CD8-positive, alpha-beta memory T cell (primary cell): ENCODE results near the gene ADISSP. TPM values are rescaled to one million over a fixed set of nuclear protein-coding genes. Genes with fewer than 3 reads are reported as not detected.

ENCODE experiments used
- CTCF ChIA-PET: fragments of 350-600 bp; sonication (Branson Sonifier 250); formaldehyde crosslinking; loops from one replicate; lab custom pipeline; 2021; ENCODE audit warnings: antibody characterized with exemption; lab: Charles Lee
- POLR2A ChIA-PET: fragments of 350-600 bp; sonication (Branson Sonifier 250); formaldehyde crosslinking; loops from one replicate; lab custom pipeline; 2021; ENCODE audit warnings: antibody characterized with exemption; lab: Charles Lee
- DNase-seq, 5 donors: peaks; one replicate each; pipeline versions ENCODE4 v3.0.0 to v3.0.0-alpha.2; 2020 to 2022; ENCODE audit warnings: mixed read lengths in 1 of 5
- H3K27ac ChIP-seq: one replicate; pipeline ENCODE4 v1.7.0; 2013; ENCODE audit warnings: low read depth, mild to moderate bottlenecking, low read length, moderate library complexity
- H3K27me3 ChIP-seq: 2 replicates; pipeline ENCODE4 v1.7.0; 2013; ENCODE audit warnings: low read length, mild to moderate bottlenecking; ENCODE audit not compliant: insufficient read depth, poor library complexity, severe bottlenecking
- H3K36me3 ChIP-seq: 2 replicates; pipeline ENCODE4 v1.7.0; 2013; ENCODE audit warnings: mild to moderate bottlenecking, low read length, moderate library complexity; ENCODE audit not compliant: insufficient read depth
- H3K4me1 ChIP-seq: 2 replicates; pipeline ENCODE4 v1.7.0; 2013; ENCODE audit warnings: mild to moderate bottlenecking, low read length, moderate library complexity; ENCODE audit not compliant: insufficient read depth
- H3K4me3 ChIP-seq: 2 replicates; pipeline ENCODE4 v1.7.0; 2013; ENCODE audit warnings: mild to moderate bottlenecking, low read length
- H3K9me3 ChIP-seq: 2 replicates; pipeline ENCODE4 v1.7.0; 2013; ENCODE audit warnings: mild to moderate bottlenecking, low read length
- H3K27ac Mint-ChIP-seq, 8 donors: one replicate each; pipeline ENCODE4 v1.8.0; 2020 to 2021; ENCODE audit warnings: mixed read lengths in 8 of 8, mild to moderate bottlenecking in 6 of 8, inconsistent platforms in 3 of 8, moderate library complexity in 3 of 8
- H3K27me3 Mint-ChIP-seq, 2 donors: one replicate each; pipeline ENCODE4 v1.8.0; 2020 to 2021; ENCODE audit warnings: mixed read lengths in 2 of 2, mild to moderate bottlenecking in 1 of 2, moderate library complexity in 1 of 2
- H3K36me3 Mint-ChIP-seq, 3 donors: one replicate each; pipeline ENCODE4 v1.8.0; 2020 to 2021; ENCODE audit warnings: mixed read lengths in 3 of 3, inconsistent platforms in 1 of 3, mild to moderate bottlenecking in 1 of 3
- H3K4me1 Mint-ChIP-seq, 3 donors: one replicate each; pipeline ENCODE4 v1.8.0; 2020 to 2021; ENCODE audit warnings: mixed read lengths in 3 of 3, inconsistent platforms in 1 of 3, mild to moderate bottlenecking in 1 of 3
- H3K4me3 Mint-ChIP-seq, 7 donors: one replicate each; pipeline ENCODE4 v1.8.0; 2020 to 2021; ENCODE audit warnings: mixed read lengths in 7 of 7, mild to moderate bottlenecking in 6 of 7, moderate library complexity in 4 of 7, inconsistent platforms in 2 of 7
- H3K9me3 Mint-ChIP-seq, 5 donors: one replicate each; pipeline ENCODE4 v1.8.0; 2020 to 2022; ENCODE audit warnings: mixed read lengths in 5 of 5, mild to moderate bottlenecking in 3 of 5, moderate library complexity in 2 of 5, inconsistent platforms in 1 of 5
- polyA plus RNA-seq: library from polyadenylated mRNA; unstranded; fragments of 300-500 nt; fragmentation: Illumina TruSeq; gene quantifications from one replicate; pipeline ENCODE4 v1.2.3, GENCODE V29; 2021
- total RNA-seq, 2 experiments: library from RNA; stranded (reverse); gene quantifications; one replicate each; pipeline ENCODE4 v1.2.3, GENCODE V29; 2021

ADISSP gene
- total and polyA plus RNA-seq, 3 experiments from 2014 or later: 27.0 to 74.9 (median 72.7) TPM

GRCh38 chr20:3759316-3759823, 8.2 kb downstream of the ADISSP start:
- Mint-ChIP-seq H3K36me3 (peaks cover 0 to 28% (median 11%) of the 10 kb centered on the region in 3 donors), H3K4me3 (no peak overlapping the region), H3K27me3 (no peaks in the 10 kb centered on the region), H3K9me3 (no peaks in the 10 kb centered on the region), H3K27ac (peak overlapping the region in 2 of 8 donors; percentile 21 to 57), H3K4me1 (no peaks in the 10 kb centered on the region)
- Histone ChIP-seq H3K4me3 (no peak overlapping the region), H3K4me1 (no peaks in the 10 kb centered on the region), H3K36me3 (no peaks in the 10 kb centered on the region), H3K27me3 (no peaks in the 10 kb centered on the region), H3K9me3 (no peaks in the 10 kb centered on the region), H3K27ac (no peak overlapping the region)
- DNase-seq: no peak
- POLR2A ChIA-PET: no interaction called here
- CTCF ChIA-PET: interaction anchor here (0.8 to 1.3 kb wide), 2 partner anchors 48 to 83 kb away, joined by 3 read pairs; no protein-coding TSS in a partner anchor

- no peak overlapping the region for H3K4me3 ChIP-seq
- H3K4me1 Mint-ChIP-seq: no peaks in the 10 kb centered on the region
- H3K4me3 Mint-ChIP-seq: no peak overlapping the region
- peaks cover 0 to 28% (median 11%) of the 10 kb centered on the region in 3 donors for H3K36me3 Mint-ChIP-seq
- POLR2A ChIA-PET: no interaction called here
- peak overlapping the region in 1 of 8 donors; percentile 67 for H3K27ac Mint-ChIP-seq
- H3K27me3 ChIP-seq: no peaks in the 10 kb centered on the region
- DNase-seq: no peak
- no peaks in the 10 kb centered on the region for H3K4me1 ChIP-seq
- no peak overlapping the region for H3K27ac ChIP-seq
- no peaks in the 10 kb centered on the region for H3K9me3 Mint-ChIP-seq
- CTCF ChIA-PET: interaction anchor here (1.3 to 3.7 kb wide), 2 partner anchors 9 to 82 kb away, joined by 3 to 16 read pairs; partner anchors contain the start of gene ADISSP
- no peaks in the 10 kb centered on the region for H3K36me3 ChIP-seq
- no peaks in the 10 kb centered on the region for H3K9me3 ChIP-seq
- H3K27me3 Mint-ChIP-seq: no peaks in the 10 kb centered on the region
These were observed 9.0 kb downstream of the ADISSP start for GRCh38 chr20:3758566-3758965.

- peaks cover 6 to 10% (median 8%) of the 10 kb centered on the region in 3 donors for H3K4me1 Mint-ChIP-seq
- no peak for DNase-seq
- no peaks in the 10 kb centered on the region for H3K9me3 Mint-ChIP-seq
- Histone ChIP-seq H3K36me3 (no peaks in the 10 kb centered on the region), H3K27ac (no peak overlapping the region), H3K4me3 (no peak overlapping the region), H3K27me3 (no peaks in the 10 kb centered on the region), H3K9me3 (no peaks in the 10 kb centered on the region), H3K4me1 (no peaks in the 10 kb centered on the region)
- H3K27ac Mint-ChIP-seq: no peak overlapping the region
- ChIA-PET POLR2A (no interaction called here), CTCF (interaction anchor here (0.8 to 3.7 kb wide), 5 partner anchors 8 to 98 kb away, joined by 3 to 16 read pairs (median 3); partner anchors contain the start of genes ADISSP and AP5S1)
- peaks cover 0 to 30% (median 11%) of the 10 kb centered on the region in 3 donors for H3K36me3 Mint-ChIP-seq
- H3K4me3 Mint-ChIP-seq: no peak overlapping the region
- H3K27me3 Mint-ChIP-seq: no peaks in the 10 kb centered on the region
These were observed 10.3 kb downstream of the ADISSP start for GRCh38 chr20:3757268-3757667.

- no peaks in the 10 kb centered on the region for H3K36me3 ChIP-seq
- no peaks in the 10 kb centered on the region for H3K27me3 ChIP-seq
- H3K27me3 Mint-ChIP-seq: no peaks in the 10 kb centered on the region
- H3K4me1 Mint-ChIP-seq: peaks cover 6 to 15% (median 11%) of the 10 kb centered on the region in 3 donors
- no peaks in the 10 kb centered on the region for H3K9me3 Mint-ChIP-seq
- ChIA-PET POLR2A (no interaction called here), CTCF (interaction anchor here (1.1 to 3.7 kb wide), 3 partner anchors 12 to 95 kb away, joined by 3 to 16 read pairs (median 6); partner anchors contain the start of gene ADISSP)
- DNase-seq: no peak
- H3K27ac ChIP-seq: no peak overlapping the region
- no peak overlapping the region for H3K4me3 ChIP-seq
- peak overlapping the region in 1 of 8 donors; percentile 68 for H3K27ac Mint-ChIP-seq
- H3K9me3 ChIP-seq: no peaks in the 10 kb centered on the region
- no peak overlapping the region for H3K4me3 Mint-ChIP-seq
- H3K4me1 ChIP-seq: no peaks in the 10 kb centered on the region
- peaks cover 0 to 27% (median 6%) of the 10 kb centered on the region in 3 donors for H3K36me3 Mint-ChIP-seq
These were observed 11.6 kb downstream of the ADISSP start for GRCh38 chr20:3755814-3756480.

- H3K36me3 ChIP-seq: no peaks in the 10 kb centered on the region
- no peak overlapping the region for H3K4me3 Mint-ChIP-seq
- H3K9me3 Mint-ChIP-seq: no peaks in the 10 kb centered on the region
- no peaks in the 10 kb centered on the region for H3K9me3 ChIP-seq
- H3K27me3 ChIP-seq: no peaks in the 10 kb centered on the region
- H3K27me3 Mint-ChIP-seq: no peaks in the 10 kb centered on the region
- peak overlapping the region in 2 of 8 donors; percentile 26 to 68 for H3K27ac Mint-ChIP-seq
- no peak for DNase-seq
- H3K36me3 Mint-ChIP-seq: peaks cover 0 to 27% (median 6%) of the 10 kb centered on the region in 3 donors
- H3K4me1 ChIP-seq: no peaks in the 10 kb centered on the region
- no peak overlapping the region for H3K27ac ChIP-seq
- H3K4me3 ChIP-seq: no peak overlapping the region
- CTCF ChIA-PET: interaction anchor here (1.1 to 3.7 kb wide), 4 partner anchors 13 to 100 kb away, joined by 3 to 16 read pairs (median 6); partner anchors contain the start of gene ADISSP
- POLR2A ChIA-PET: interaction anchor here (1.2 kb wide), 1 partner anchor 13 kb away, joined by 6 read pairs; the partner anchor contains the start of gene ADISSP
- H3K4me1 Mint-ChIP-seq: peaks cover 6 to 18% (median 11%) of the 10 kb centered on the region in 3 donors
These were observed 12.3 kb downstream of the ADISSP start for GRCh38 chr20:3755269-3755668.

GRCh38 chr20:3754276-3754630, 13.3 kb downstream of the ADISSP start:
- CTCF ChIA-PET: interaction anchor here (0.7 to 2.2 kb wide), 4 partner anchors 15 to 338 kb away, joined by 3 to 7 read pairs (median 5); partner anchors contain the start of gene CENPB
- Histone ChIP-seq H3K9me3 (no peaks in the 10 kb centered on the region), H3K27ac (no peak overlapping the region), H3K27me3 (no peaks in the 10 kb centered on the region), H3K4me3 (no peak overlapping the region), H3K4me1 (no peaks in the 10 kb centered on the region), H3K36me3 (no peaks in the 10 kb centered on the region)
- Mint-ChIP-seq H3K9me3 (no peaks in the 10 kb centered on the region), H3K4me1 (peaks cover 6 to 18% (median 11%) of the 10 kb centered on the region in 3 donors), H3K4me3 (no peak overlapping the region), H3K27me3 (no peaks in the 10 kb centered on the region), H3K27ac (no peak overlapping the region), H3K36me3 (peaks cover 0 to 24% (median 6%) of the 10 kb centered on the region in 3 donors)
- POLR2A ChIA-PET: interaction anchor here (1.2 kb wide), 1 partner anchor 14 kb away, joined by 6 read pairs; the partner anchor contains the start of gene ADISSP
- no peak for DNase-seq

- POLR2A ChIA-PET: interaction anchor here (0.9 kb wide), 1 partner anchor 331 kb away, joined by 4 read pairs; no protein-coding TSS in a partner anchor
These were observed 13.9 kb downstream of the ADISSP start for GRCh38 chr20:3753501-3754275.

More at GRCh38 chr20:3753501-3754275, 13.9 kb downstream of the ADISSP start:
- no peak for DNase-seq
- Histone ChIP-seq H3K27me3 (no peaks in the 10 kb centered on the region), H3K27ac (no peak overlapping the region), H3K9me3 (no peaks in the 10 kb centered on the region), H3K4me1 (no peaks in the 10 kb centered on the region), H3K36me3 (no peaks in the 10 kb centered on the region), H3K4me3 (no peak overlapping the region)
- peaks cover 0 to 2% of the 10 kb centered on the region in 2 donors for H3K27me3 Mint-ChIP-seq
- peak overlapping the region in 1 of 8 donors; percentile 4 for H3K27ac Mint-ChIP-seq
- CTCF ChIA-PET: interaction anchor here (1.0 to 2.2 kb wide), 14 partner anchors 9 to 339 kb away, joined by 3 to 14 read pairs (median 4); partner anchors contain the start of genes ADISSP, AP5S1 and CENPB
- H3K9me3 Mint-ChIP-seq: no peaks in the 10 kb centered on the region
- H3K4me1 Mint-ChIP-seq: peaks cover 6 to 18% (median 11%) of the 10 kb centered on the region in 3 donors
- peaks cover 0 to 24% (median 6%) of the 10 kb centered on the region in 3 donors for H3K36me3 Mint-ChIP-seq
- peak overlapping the region in 1 of 7 donors; percentile 24 for H3K4me3 Mint-ChIP-seq
